NCI-H446 (cell line): ENCODE measurements around the gene NKAIN1.
"Not testable (repeated sequence)": the region's sequence is repeated elsewhere in the genome, so short reads cannot be mapped to it uniquely, and the experiment has no call there.

Source experiments
- DNase-seq, 2 experiments: peaks; one replicate each; lab custom pipeline; 2025; lab: John Stamatoyannopoulos, UW

The NKAIN1 gene

GRCh38 chr1:31239653-31240241, at the start of gene NKAIN1:
TSS of gene NKAIN1 (minus strand) at chr1:31239887. CDS start at chr1:31239547, 340 bp downstream.
- peak in 1 of 2 experiments; percentile 38 for DNase-seq

- no peak for DNase-seq
Observed at GRCh38 chr1:31289021-31289420, 49.3 kb upstream of the NKAIN1 start.

- DNase-seq, result not testable (repeated sequence)
Observed at GRCh38 chr1:31287791-31288190, 48.1 kb upstream of the NKAIN1 start.

- DNase-seq, result not testable (repeated sequence)
Observed at GRCh38 chr1:31282426-31282825, 42.7 kb upstream of the NKAIN1 start.

- no peak for DNase-seq
Observed at GRCh38 chr1:31273619-31274018, 33.9 kb upstream of the NKAIN1 start.

GRCh38 chr1:31272369-31272768, 32.7 kb upstream of the NKAIN1 start:
- no peak for DNase-seq

- DNase-seq, result no peak
Observed at GRCh38 chr1:31266547-31266946, 26.9 kb upstream of the NKAIN1 start.

- peak in 1 of 2 experiments; percentile 65 for DNase-seq
Observed at GRCh38 chr1:31264790-31265386, 25.2 kb upstream of the NKAIN1 start.

- no peak for DNase-seq
Observed at GRCh38 chr1:31263408-31263807, 23.7 kb upstream of the NKAIN1 start.

- DNase-seq, result not testable (repeated sequence)
Observed at GRCh38 chr1:31262393-31262792, 22.7 kb upstream of the NKAIN1 start.

- DNase-seq, result no peak
Observed at GRCh38 chr1:31261916-31262315, 22.2 kb upstream of the NKAIN1 start.

GRCh38 chr1:31259746-31260145, 20.1 kb upstream of the NKAIN1 start:
- no peak for DNase-seq

GRCh38 chr1:31258581-31258980, 18.9 kb upstream of the NKAIN1 start:
- DNase-seq, result no peak

GRCh38 chr1:31257213-31257612, 17.5 kb upstream of the NKAIN1 start:
- DNase-seq, result no peak

- peak in 1 of 2 experiments; percentile 40 for DNase-seq
Observed at GRCh38 chr1:31249854-31250253, 10.2 kb upstream of the NKAIN1 start.

- no peak for DNase-seq
Observed at GRCh38 chr1:31248276-31248675, 8.6 kb upstream of the NKAIN1 start.

- DNase-seq, result no peak
Observed at GRCh38 chr1:31244326-31244725, 4.6 kb upstream of the NKAIN1 start.

- no peak for DNase-seq
Observed at GRCh38 chr1:31243501-31244286, 4.0 kb upstream of the NKAIN1 start.

GRCh38 chr1:31241321-31241720, 1.6 kb upstream of the NKAIN1 start:
- DNase-seq, result no peak

- DNase-seq, result peak in 1 of 2 experiments; percentile 28
Observed at GRCh38 chr1:31238986-31239613, 587 bp downstream of the NKAIN1 start.

- no peak for DNase-seq
Observed at GRCh38 chr1:31238612-31238985, 1.1 kb downstream of the NKAIN1 start.

GRCh38 chr1:31234870-31235269, 4.8 kb downstream of the NKAIN1 start:
- no peak for DNase-seq
